ENCODE data around the gene BRD4.

DNA sequence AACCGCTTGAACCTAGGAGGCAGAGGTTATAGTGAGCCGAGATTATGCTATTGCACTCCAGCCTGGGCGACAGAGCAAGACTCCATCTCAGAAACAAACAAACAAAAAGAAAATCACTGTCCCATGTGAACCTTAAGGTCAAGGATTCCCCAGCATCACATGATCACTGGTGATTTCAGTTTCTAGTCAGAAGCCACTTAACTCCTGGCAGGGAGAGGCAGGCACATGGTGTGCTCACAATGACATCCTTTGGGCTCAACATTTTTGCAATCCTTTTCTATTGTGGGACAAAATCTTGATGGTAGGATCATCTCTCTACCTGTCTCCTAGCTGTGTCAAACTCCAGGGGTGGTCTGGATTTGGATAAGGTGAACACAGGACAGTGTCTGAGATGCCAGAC lies 35.1 kb upstream of the BRD4 start:
- TF ChIP-seq, protein P1, sequence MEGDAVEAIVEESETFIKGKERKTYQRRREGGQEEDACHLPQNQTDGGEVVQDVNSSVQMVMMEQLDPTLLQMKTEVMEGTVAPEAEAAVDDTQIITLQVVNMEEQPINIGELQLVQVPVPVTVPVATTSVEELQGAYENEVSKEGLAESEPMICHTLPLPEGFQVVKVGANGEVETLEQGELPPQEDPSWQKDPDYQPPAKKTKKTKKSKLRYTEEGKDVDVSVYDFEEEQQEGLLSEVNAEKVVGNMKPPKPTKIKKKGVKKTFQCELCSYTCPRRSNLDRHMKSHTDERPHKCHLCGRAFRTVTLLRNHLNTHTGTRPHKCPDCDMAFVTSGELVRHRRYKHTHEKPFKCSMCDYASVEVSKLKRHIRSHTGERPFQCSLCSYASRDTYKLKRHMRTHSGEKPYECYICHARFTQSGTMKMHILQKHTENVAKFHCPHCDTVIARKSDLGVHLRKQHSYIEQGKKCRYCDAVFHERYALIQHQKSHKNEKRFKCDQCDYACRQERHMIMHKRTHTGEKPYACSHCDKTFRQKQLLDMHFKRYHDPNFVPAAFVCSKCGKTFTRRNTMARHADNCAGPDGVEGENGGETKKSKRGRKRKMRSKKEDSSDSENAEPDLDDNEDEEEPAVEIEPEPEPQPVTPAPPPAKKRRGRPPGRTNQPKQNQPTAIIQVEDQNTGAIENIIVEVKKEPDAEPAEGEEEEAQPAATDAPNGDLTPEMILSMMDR (IDR thresholded peaks at IDR 0.05): no peak
- TF ChIP-seq POLR2A (IDR thresholded peaks at IDR 0.05; ENCODE audit: low read length): no peak
- TF ChIP-seq KDM1A (IDR thresholded peaks at IDR 0.05; ENCODE audit: low read depth): no peak
- TF ChIP-seq, protein P2, sequence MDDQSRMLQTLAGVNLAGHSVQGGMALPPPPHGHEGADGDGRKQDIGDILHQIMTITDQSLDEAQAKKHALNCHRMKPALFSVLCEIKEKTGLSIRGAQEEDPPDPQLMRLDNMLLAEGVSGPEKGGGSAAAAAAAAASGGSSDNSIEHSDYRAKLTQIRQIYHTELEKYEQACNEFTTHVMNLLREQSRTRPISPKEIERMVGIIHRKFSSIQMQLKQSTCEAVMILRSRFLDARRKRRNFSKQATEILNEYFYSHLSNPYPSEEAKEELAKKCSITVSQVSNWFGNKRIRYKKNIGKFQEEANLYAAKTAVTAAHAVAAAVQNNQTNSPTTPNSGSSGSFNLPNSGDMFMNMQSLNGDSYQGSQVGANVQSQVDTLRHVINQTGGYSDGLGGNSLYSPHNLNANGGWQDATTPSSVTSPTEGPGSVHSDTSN (IDR thresholded peaks at IDR 0.05): no peak
- no peak for TF ChIP-seq CBX8 (IDR thresholded peaks at IDR 0.05)
- TF ChIP-seq, protein P3, sequence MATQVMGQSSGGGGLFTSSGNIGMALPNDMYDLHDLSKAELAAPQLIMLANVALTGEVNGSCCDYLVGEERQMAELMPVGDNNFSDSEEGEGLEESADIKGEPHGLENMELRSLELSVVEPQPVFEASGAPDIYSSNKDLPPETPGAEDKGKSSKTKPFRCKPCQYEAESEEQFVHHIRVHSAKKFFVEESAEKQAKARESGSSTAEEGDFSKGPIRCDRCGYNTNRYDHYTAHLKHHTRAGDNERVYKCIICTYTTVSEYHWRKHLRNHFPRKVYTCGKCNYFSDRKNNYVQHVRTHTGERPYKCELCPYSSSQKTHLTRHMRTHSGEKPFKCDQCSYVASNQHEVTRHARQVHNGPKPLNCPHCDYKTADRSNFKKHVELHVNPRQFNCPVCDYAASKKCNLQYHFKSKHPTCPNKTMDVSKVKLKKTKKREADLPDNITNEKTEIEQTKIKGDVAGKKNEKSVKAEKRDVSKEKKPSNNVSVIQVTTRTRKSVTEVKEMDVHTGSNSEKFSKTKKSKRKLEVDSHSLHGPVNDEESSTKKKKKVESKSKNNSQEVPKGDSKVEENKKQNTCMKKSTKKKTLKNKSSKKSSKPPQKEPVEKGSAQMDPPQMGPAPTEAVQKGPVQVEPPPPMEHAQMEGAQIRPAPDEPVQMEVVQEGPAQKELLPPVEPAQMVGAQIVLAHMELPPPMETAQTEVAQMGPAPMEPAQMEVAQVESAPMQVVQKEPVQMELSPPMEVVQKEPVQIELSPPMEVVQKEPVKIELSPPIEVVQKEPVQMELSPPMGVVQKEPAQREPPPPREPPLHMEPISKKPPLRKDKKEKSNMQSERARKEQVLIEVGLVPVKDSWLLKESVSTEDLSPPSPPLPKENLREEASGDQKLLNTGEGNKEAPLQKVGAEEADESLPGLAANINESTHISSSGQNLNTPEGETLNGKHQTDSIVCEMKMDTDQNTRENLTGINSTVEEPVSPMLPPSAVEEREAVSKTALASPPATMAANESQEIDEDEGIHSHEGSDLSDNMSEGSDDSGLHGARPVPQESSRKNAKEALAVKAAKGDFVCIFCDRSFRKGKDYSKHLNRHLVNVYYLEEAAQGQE (IDR thresholded peaks at IDR 0.05): no peak
- TF ChIP-seq EP300 (IDR thresholded peaks at IDR 0.05): no peak
- TF ChIP-seq HOXA7 (CRISPR knock-in tag; IDR thresholded peaks at IDR 0.05): no peak
- no peak for TF ChIP-seq SMC3 (IDR thresholded peaks at IDR 0.05)
- TF ChIP-seq RCOR1 (IDR thresholded peaks at IDR 0.05; ENCODE audit: low read depth, low read length): no peak
- TF ChIP-seq KDM5A (IDR thresholded peaks at IDR 0.05): no peak

Measured in A549 (cell line).